Astrocyte (in vitro differentiated cells and primary cell): Measurements from ENCODE around the gene NFAT5.

Source experiments
- EZH2 ChIP-seq: IDR thresholded peaks from 2 replicates; pipeline ENCODE4 v1.6.1; 2012; ENCODE audit warnings: mild to moderate bottlenecking, low read length, inconsistent platforms; ENCODE audit not compliant: insufficient read depth
- TF ChIP-seq, protein P1 (sequence below): IDR thresholded peaks from 2 replicates; pipeline ENCODE4 v1.5.1; 2011; ENCODE audit warnings: low read depth, mild to moderate bottlenecking, inconsistent platforms, low read length, moderate library complexity; ENCODE audit not compliant: insufficient read depth

DNA sequence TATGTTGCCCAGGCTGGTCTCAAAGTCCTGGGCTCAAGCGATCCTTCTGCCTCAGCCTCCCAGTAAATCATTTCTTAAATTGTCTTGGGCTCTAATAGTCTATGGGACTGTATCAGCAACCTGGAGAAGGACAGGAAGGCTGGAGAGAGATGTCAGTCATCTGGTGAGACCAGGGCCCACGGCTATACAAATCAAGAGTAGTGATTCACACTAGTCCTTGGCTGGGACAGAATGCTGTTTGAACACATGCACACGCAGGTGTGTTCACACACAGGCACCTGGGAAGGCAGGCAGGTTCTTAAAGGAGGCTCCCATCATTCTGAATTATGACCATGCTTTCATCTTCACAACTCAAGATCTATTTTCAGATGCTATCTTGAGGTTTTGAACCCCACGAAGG lies 146.5 kb downstream of the NFAT5 start:
- TF ChIP-seq, protein P1, sequence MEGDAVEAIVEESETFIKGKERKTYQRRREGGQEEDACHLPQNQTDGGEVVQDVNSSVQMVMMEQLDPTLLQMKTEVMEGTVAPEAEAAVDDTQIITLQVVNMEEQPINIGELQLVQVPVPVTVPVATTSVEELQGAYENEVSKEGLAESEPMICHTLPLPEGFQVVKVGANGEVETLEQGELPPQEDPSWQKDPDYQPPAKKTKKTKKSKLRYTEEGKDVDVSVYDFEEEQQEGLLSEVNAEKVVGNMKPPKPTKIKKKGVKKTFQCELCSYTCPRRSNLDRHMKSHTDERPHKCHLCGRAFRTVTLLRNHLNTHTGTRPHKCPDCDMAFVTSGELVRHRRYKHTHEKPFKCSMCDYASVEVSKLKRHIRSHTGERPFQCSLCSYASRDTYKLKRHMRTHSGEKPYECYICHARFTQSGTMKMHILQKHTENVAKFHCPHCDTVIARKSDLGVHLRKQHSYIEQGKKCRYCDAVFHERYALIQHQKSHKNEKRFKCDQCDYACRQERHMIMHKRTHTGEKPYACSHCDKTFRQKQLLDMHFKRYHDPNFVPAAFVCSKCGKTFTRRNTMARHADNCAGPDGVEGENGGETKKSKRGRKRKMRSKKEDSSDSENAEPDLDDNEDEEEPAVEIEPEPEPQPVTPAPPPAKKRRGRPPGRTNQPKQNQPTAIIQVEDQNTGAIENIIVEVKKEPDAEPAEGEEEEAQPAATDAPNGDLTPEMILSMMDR: no peak
- no peak for TF ChIP-seq EZH2
